Measurements from ENCODE around the gene MPIG6B. TPM values are rescaled to one million over a fixed set of nuclear protein-coding genes. Genes with fewer than 3 reads are reported as not detected.

MPIG6B gene
- total RNA-seq, 1 experiment from 2014 or later: not detected

DNA sequence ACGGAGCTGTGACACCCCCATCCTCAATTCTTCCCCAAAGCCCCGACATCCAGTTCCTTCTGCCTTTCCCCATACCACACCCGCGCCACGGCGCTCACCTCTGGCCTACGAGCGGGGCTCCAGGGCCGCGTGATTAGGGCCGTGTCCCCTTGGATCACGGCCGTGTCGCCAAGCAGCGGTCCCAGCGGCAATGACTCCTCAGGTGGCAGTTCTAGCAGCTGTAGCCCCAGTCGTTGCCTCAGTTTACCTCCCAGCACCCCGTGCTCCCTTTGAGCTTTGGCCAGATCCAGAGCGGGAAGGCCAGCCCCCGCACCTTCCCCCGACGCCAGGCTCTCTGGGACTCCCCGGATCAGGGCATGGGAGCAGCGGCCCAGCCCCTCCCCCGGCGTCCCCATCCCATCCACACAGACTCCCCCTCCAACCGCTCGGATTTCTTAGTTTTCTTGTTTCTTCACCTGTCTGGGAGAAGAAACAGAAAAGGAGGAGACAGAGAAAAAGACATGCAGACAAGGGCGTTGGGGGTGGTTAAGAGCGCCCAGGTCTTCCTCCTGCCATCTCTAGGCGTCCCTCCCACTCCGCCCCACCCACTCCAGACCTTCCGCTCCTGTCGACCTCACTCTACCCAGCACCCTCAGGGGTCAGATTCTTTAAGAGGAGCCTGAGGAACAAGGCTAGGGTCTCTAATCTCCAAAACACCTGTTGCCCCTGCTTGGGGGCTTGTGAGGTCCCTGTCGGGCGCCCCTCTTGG lies 5.8 kb downstream of the MPIG6B start, which contains the start of gene DDAH2:
TSS of gene DDAH2 (minus strand) at position 533 of the 748 bp plus-strand sequence. CDS start at position 395, 138 bp downstream.
- no peak within 1 kb of the TSS for H3K27ac ChIP-seq (ENCODE audit: low read length)
- no peaks in the 10 kb centered on the region for H3K9me3 ChIP-seq (ENCODE audit: low read length)
- peak within 1 kb of the TSS; percentile 92 for H3K4me2 ChIP-seq (ENCODE audit: low read depth, low read length, poor library complexity, severe bottlenecking)
- H3K4me3 ChIP-seq (ENCODE audit: low read length): peak within 1 kb of the TSS; percentile 72
- DNase-seq: no peak
- H3K9ac ChIP-seq (ENCODE audit: low read length): peak within 1 kb of the TSS; percentile 71
- no peaks in the 10 kb centered on the region for H4K20me1 ChIP-seq (ENCODE audit: insufficient read depth, low read depth, low read length)
- peak within 1 kb of the TSS; percentile 25; the same call in 1 of the 2 replicates for H2AFZ ChIP-seq (ENCODE audit: low read length)
- peaks cover 40% of the 10 kb centered on the region for H3K4me1 ChIP-seq (ENCODE audit: low read length)
- peaks cover 25% of the 10 kb centered on the region for H3K36me3 ChIP-seq (ENCODE audit: insufficient read depth, low read length)
- H3K9me2 ChIP-seq (replicated peaks; ENCODE audit: insufficient read depth, low read length): no peaks in the 10 kb centered on the region
- no peaks in the 10 kb centered on the region for H3K27me3 ChIP-seq (ENCODE audit: low read length)
- peaks cover 4% of the 10 kb centered on the region for H3K79me2 ChIP-seq (ENCODE audit: low read length)

DNA sequence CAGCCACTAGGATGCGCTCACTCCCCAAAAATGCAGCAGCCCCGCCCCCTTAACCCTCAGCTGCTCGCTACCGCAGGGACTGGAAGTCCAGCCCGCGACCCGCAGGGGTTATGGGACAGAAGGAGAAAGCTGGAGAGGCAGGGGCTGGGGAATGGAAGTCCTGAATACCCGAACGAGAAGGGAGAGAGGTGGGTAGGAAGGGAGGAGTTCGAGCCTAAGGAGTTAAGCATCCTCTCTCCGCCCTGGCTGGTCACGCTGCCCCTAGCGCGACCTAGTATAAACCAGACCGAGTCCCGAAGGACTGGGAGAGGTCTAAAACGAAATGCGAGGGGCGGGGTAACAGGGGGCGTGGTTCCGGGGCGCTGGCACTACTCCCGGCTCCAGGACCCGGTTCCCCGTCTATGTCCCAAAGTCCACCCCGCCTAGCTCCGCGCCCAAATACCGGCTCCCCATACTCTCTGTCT lies 6.4 kb downstream of the MPIG6B start:
- Histone ChIP-seq H3K9ac (ENCODE audit: low read length) (peak overlapping the region; percentile 71), H3K9me2 (replicated peaks; ENCODE audit: insufficient read depth, low read length) (no peaks in the 10 kb centered on the region), H3K79me2 (ENCODE audit: low read length) (peaks cover 10% of the 10 kb centered on the region), H3K9me3 (ENCODE audit: low read length) (no peaks in the 10 kb centered on the region), H3K4me3 (ENCODE audit: low read length) (peak overlapping the region; percentile 72), H3K36me3 (ENCODE audit: insufficient read depth, low read length) (peaks cover 26% of the 10 kb centered on the region), H3K27me3 (ENCODE audit: low read length) (no peaks in the 10 kb centered on the region), H3K27ac (ENCODE audit: low read length) (no peak overlapping the region), H4K20me1 (ENCODE audit: insufficient read depth, low read depth, low read length) (no peaks in the 10 kb centered on the region), H3K4me2 (ENCODE audit: low read depth, low read length, poor library complexity, severe bottlenecking) (peak overlapping the region; percentile 92), H3K4me1 (ENCODE audit: low read length) (peaks cover 46% of the 10 kb centered on the region), H2AFZ (ENCODE audit: low read length) (peak overlapping the region; percentile 25; the same call in 1 of the 2 replicates)
- DNase-seq: peak; percentile 95

DNA sequence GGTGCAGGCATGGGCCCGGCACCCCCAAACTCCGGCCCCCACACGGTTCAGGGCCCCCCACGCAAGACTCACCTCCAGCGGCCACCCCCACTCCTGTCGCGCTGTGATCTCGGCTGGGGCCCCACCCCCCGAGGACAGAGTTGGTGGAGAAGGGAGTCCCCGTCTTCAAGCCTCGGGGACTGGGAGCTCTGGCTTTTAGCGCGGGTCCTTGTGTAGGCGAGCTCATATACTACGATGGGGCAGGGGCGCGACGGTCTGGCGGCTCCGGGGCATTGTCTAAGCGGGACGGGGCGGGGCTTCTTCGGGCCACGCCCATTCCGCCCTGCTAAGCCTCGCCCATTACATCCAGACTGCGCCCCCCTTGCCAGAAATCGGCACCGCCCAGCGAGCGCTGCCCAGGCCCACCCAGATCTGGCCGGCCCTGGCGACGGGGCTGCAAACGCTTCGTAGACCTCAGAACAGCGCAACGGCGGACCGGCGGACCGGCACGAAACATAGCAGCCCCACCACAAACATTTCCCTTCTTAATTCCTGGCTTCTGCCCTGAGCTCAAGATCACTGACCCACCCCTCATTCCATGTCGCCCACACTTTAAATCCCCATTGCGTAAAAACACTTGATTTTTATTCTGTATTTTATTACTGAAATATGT lies 6.9 kb downstream of the MPIG6B start:
- peaks cover 50% of the 10 kb centered on the region for H3K4me1 ChIP-seq (ENCODE audit: low read length)
- no peaks in the 10 kb centered on the region for H4K20me1 ChIP-seq (ENCODE audit: insufficient read depth, low read depth, low read length)
- peak overlapping the region; percentile 71 for H3K9ac ChIP-seq (ENCODE audit: low read length)
- peaks cover 16% of the 10 kb centered on the region for H3K79me2 ChIP-seq (ENCODE audit: low read length)
- no peaks in the 10 kb centered on the region for H3K27me3 ChIP-seq (ENCODE audit: low read length)
- H3K4me3 ChIP-seq (ENCODE audit: low read length): peak overlapping the region; percentile 72
- H3K9me3 ChIP-seq (ENCODE audit: low read length): no peaks in the 10 kb centered on the region
- DNase-seq: peak; percentile 91
- H2AFZ ChIP-seq (ENCODE audit: low read length): peak overlapping the region; percentile 25; the same call in 1 of the 2 replicates
- peaks cover 26% of the 10 kb centered on the region for H3K36me3 ChIP-seq (ENCODE audit: insufficient read depth, low read length)
- H3K27ac ChIP-seq (ENCODE audit: low read length): no peak overlapping the region
- H3K4me2 ChIP-seq (ENCODE audit: low read depth, low read length, poor library complexity, severe bottlenecking): peak overlapping the region; percentile 92
- H3K9me2 ChIP-seq (replicated peaks; ENCODE audit: insufficient read depth, low read length): no peaks in the 10 kb centered on the region

DNA sequence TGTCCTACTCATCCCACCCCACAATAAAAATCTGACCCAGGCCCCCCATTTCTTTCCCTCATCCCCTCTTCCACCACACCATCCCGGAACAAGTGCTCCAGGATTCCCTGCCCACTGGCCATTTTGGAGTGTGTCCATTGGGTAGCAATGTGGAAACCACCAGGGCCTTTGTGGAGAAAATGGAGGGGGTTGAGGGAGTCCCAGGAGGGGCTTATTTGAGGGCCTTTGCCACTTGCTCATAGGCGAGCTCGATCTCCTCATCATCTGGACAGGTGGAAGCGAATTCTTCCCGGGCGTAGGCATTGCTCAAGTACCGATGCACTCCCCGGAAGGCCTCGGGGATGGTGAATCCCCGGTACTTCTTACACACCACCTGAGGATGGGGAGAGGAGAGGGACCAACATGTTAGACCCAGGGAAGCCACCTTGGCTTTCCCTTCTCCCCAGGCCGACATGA lies 7.5 kb downstream of the MPIG6B start:
- Histone ChIP-seq H3K79me2 (ENCODE audit: low read length) (peaks cover 22% of the 10 kb centered on the region), H3K9ac (ENCODE audit: low read length) (no peak overlapping the region)

DNA sequence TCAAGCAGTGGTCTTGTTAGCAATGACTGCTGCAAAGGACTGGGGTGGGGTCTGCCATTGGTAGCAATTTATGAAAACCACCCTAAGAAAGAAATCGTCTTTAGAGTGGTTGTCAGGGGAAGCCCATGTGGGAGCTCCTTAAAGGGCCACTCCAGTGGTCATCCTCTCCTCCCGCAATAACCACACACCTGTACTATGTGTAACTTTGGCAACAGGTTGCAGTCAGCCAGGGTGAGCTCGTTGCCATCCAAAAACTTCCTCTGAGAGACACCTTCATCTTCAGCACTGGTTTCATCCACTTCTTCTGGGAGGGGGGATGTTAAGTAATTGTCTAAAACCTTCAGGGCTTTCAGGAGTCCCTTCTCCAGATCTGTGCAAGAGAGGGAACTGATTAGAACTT lies 8.9 kb downstream of the MPIG6B start:
- Histone ChIP-seq H2AFZ (ENCODE audit: low read length) (no peak overlapping the region), H3K4me2 (ENCODE audit: low read depth, low read length, poor library complexity, severe bottlenecking) (no peak overlapping the region), H3K9me3 (ENCODE audit: low read length) (no peaks in the 10 kb centered on the region), H3K36me3 (ENCODE audit: insufficient read depth, low read length) (peaks cover 26% of the 10 kb centered on the region), H3K9ac (ENCODE audit: low read length) (no peak overlapping the region), H4K20me1 (ENCODE audit: insufficient read depth, low read depth, low read length) (no peaks in the 10 kb centered on the region), H3K9me2 (replicated peaks; ENCODE audit: insufficient read depth, low read length) (no peaks in the 10 kb centered on the region), H3K4me1 (ENCODE audit: low read length) (peaks cover 51% of the 10 kb centered on the region), H3K4me3 (ENCODE audit: low read length) (no peak overlapping the region), H3K27me3 (ENCODE audit: low read length) (no peaks in the 10 kb centered on the region), H3K79me2 (ENCODE audit: low read length) (peaks cover 35% of the 10 kb centered on the region), H3K27ac (ENCODE audit: low read length) (no peak overlapping the region)
- DNase-seq: no peak

More for the DNA sequence above, 7.5 kb downstream of the MPIG6B start:
- H3K27me3 ChIP-seq (ENCODE audit: low read length): no peaks in the 10 kb centered on the region
- H3K4me3 ChIP-seq (ENCODE audit: low read length): no peak overlapping the region
- H3K36me3 ChIP-seq (ENCODE audit: insufficient read depth, low read length): peaks cover 26% of the 10 kb centered on the region
- H2AFZ ChIP-seq (ENCODE audit: low read length): no peak overlapping the region
- DNase-seq: no peak
- no peak overlapping the region for H3K4me2 ChIP-seq (ENCODE audit: low read depth, low read length, poor library complexity, severe bottlenecking)
- H3K9me2 ChIP-seq (replicated peaks; ENCODE audit: insufficient read depth, low read length): no peaks in the 10 kb centered on the region
- no peaks in the 10 kb centered on the region for H4K20me1 ChIP-seq (ENCODE audit: insufficient read depth, low read depth, low read length)
- H3K4me1 ChIP-seq (ENCODE audit: low read length): peaks cover 50% of the 10 kb centered on the region
- H3K27ac ChIP-seq (ENCODE audit: low read length): no peak overlapping the region
- H3K9me3 ChIP-seq (ENCODE audit: low read length): no peaks in the 10 kb centered on the region

DNA sequence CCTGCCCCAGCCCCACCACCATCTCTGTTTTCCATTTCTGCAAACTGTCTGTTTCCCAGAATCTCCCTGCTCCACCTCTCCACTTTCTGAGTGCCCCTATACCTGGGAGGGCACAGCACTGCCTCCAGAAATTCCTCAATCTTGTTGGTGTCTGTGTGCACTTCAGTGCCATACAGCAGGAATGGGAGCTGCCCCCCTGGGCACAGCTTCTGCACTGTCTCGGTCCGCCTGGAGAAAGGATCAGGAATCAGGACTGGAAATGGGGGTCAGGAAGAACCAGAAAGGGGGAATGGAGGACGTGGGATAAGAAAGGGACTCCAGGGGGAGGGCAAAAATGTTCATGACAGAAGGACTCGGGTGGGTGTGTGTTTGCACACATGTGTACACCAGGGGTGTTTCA lies 10.6 kb downstream of the MPIG6B start:
- Histone ChIP-seq H3K4me2 (ENCODE audit: low read depth, low read length, poor library complexity, severe bottlenecking) (no peak overlapping the region), H3K9ac (ENCODE audit: low read length) (peak overlapping the region; percentile 97; the same call in 1 of the 2 replicates), H3K27me3 (ENCODE audit: low read length) (no peaks in the 10 kb centered on the region), H3K4me1 (ENCODE audit: low read length) (peaks cover 51% of the 10 kb centered on the region), H3K36me3 (ENCODE audit: insufficient read depth, low read length) (peaks cover 26% of the 10 kb centered on the region), H3K9me3 (ENCODE audit: low read length) (no peaks in the 10 kb centered on the region), H3K9me2 (replicated peaks; ENCODE audit: insufficient read depth, low read length) (no peaks in the 10 kb centered on the region), H3K4me3 (ENCODE audit: low read length) (peak overlapping the region; percentile 95; the same call in 1 of the 2 replicates), H3K27ac (ENCODE audit: low read length) (peak overlapping the region; percentile 90), H4K20me1 (ENCODE audit: insufficient read depth, low read depth, low read length) (no peaks in the 10 kb centered on the region), H2AFZ (ENCODE audit: low read length) (no peak overlapping the region), H3K79me2 (ENCODE audit: low read length) (peaks cover 35% of the 10 kb centered on the region)
- DNase-seq: no peak

DNA sequence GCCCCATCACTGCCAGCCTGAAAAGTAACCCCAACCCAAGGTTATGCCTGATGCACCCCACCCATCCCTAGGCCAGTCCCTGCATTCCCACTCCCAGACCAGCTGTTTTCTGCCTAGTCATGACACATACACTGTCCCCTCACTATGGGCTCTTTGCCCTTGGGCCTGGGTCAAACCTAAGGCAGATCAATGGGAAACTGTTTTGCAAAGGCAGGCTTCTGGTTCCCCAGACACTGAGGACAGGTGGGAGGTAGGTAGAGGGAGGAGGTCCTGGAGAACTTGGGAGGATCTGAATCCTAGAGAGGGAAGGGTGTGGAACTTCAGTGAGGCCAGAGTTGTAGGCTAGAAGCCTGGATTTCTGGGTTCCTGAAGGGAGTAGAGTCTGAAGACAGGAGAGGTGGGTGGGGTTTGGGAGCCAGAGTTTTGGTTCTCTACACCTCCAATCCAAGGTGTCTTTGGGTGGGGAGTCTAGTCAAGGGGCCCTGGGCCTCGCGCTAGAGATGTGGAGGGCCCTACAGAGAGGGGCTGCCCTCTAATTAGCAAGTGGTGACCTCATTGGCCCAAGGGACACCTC lies 11.2 kb downstream of the MPIG6B start:
- H3K36me3 ChIP-seq (ENCODE audit: insufficient read depth, low read length): peaks cover 26% of the 10 kb centered on the region
- peak overlapping the region; percentile 89 for H3K4me2 ChIP-seq (ENCODE audit: low read depth, low read length, poor library complexity, severe bottlenecking)
- no peaks in the 10 kb centered on the region for H4K20me1 ChIP-seq (ENCODE audit: insufficient read depth, low read depth, low read length)
- peak overlapping the region; percentile 97 for H3K9ac ChIP-seq (ENCODE audit: low read length)
- no peaks in the 10 kb centered on the region for H3K9me3 ChIP-seq (ENCODE audit: low read length)
- H3K9me2 ChIP-seq (replicated peaks; ENCODE audit: insufficient read depth, low read length): no peaks in the 10 kb centered on the region
- H3K27me3 ChIP-seq (ENCODE audit: low read length): no peaks in the 10 kb centered on the region
- H2AFZ ChIP-seq (ENCODE audit: low read length): no peak overlapping the region
- peak overlapping the region; percentile 90 for H3K27ac ChIP-seq (ENCODE audit: low read length)
- peaks cover 51% of the 10 kb centered on the region for H3K4me1 ChIP-seq (ENCODE audit: low read length)
- no peak for DNase-seq
- peaks cover 35% of the 10 kb centered on the region for H3K79me2 ChIP-seq (ENCODE audit: low read length)
- peak overlapping the region; percentile 95 for H3K4me3 ChIP-seq (ENCODE audit: low read length)
